Parathyroid adenoma (tissue), 2 donors: ENCODE data around the gene MPZL1.

Experiments used
- H2AFZ ChIP-seq: fragments of 300-600 bp; sonication (generic); one replicate; pipeline ENCODE4 v1.7.0; 2017; ENCODE audit warnings: antibody characterized with exemption, mild to moderate bottlenecking
- H3K27ac ChIP-seq: fragments of 300-600 bp; sonication (generic); one replicate; pipeline ENCODE4 v1.7.0; 2017
- H3K27me3 ChIP-seq: fragments of 300-600 bp; sonication (generic); one replicate; pipeline ENCODE4 v1.7.0; 2017; ENCODE audit warnings: low read length; ENCODE audit not compliant: control insufficient read depth, insufficient read depth
- H3K36me3 ChIP-seq: fragments of 300-600 bp; sonication (generic); one replicate; pipeline ENCODE4 v1.7.0; 2017; ENCODE audit warnings: low read length; ENCODE audit not compliant: control insufficient read depth, insufficient read depth
- H3K4me1 ChIP-seq: fragments of 300-600 bp; sonication (generic); one replicate; pipeline ENCODE4 v1.7.0; 2017; ENCODE audit warnings: control low read depth
- H3K4me2 ChIP-seq: fragments of 300-600 bp; sonication (generic); one replicate; pipeline ENCODE4 v1.7.0; 2017; ENCODE audit warnings: low read length
- H3K4me3 ChIP-seq: fragments of 300-600 bp; sonication (generic); one replicate; pipeline ENCODE4 v1.7.0; 2017; ENCODE audit warnings: low read depth, low read length
- H3K79me2 ChIP-seq: fragments of 300-600 bp; sonication (generic); one replicate; pipeline ENCODE4 v1.7.0; 2017; ENCODE audit warnings: control low read depth
- H3K9ac ChIP-seq: fragments of 300-600 bp; sonication (generic); one replicate; pipeline ENCODE4 v1.7.0; 2017; ENCODE audit warnings: mild to moderate bottlenecking
- H3K9me3 ChIP-seq: fragments of 300-600 bp; sonication (generic); one replicate; pipeline ENCODE4 v1.7.0; 2017; ENCODE audit warnings: low read length; ENCODE audit not compliant: control insufficient read depth
- CTCF ChIP-seq: fragments of 300-600 bp; sonication (generic); IDR thresholded peaks from one replicate; pipeline ENCODE4 v1.7.0; 2017; ENCODE audit warnings: antibody characterized with exemption, mild to moderate bottlenecking
- donor health status: primary hyperparathyroidism.

Gene MPZL1

GRCh38 chr1:167797015-167797414 lies 75.2 kb downstream of the MPZL1 start:
- no peaks in the 10 kb centered on the region for H3K9me3 ChIP-seq
- no peak overlapping the region for H3K9ac ChIP-seq
- H3K36me3 ChIP-seq = no peaks in the 10 kb centered on the region
- peak overlapping the region; percentile 30 for H3K27ac ChIP-seq
- no peak for TF ChIP-seq CTCF
- H3K4me2 ChIP-seq = peak overlapping the region; percentile 5
- H3K4me1 ChIP-seq = no peaks in the 10 kb centered on the region
- no peaks in the 10 kb centered on the region for H3K27me3 ChIP-seq
- H3K4me3 ChIP-seq = no peak overlapping the region
- no peak overlapping the region for H2AFZ ChIP-seq
- no peaks in the 10 kb centered on the region for H3K79me2 ChIP-seq

GRCh38 chr1:167798952-167799351 lies 77.2 kb downstream of the MPZL1 start:
- no peak overlapping the region for H3K4me3 ChIP-seq
- H3K27ac ChIP-seq = no peak overlapping the region
- H3K9me3 ChIP-seq = no peaks in the 10 kb centered on the region
- H3K4me2 ChIP-seq = no peak overlapping the region
- H3K4me1 ChIP-seq = no peaks in the 10 kb centered on the region
- TF ChIP-seq CTCF = no peak
- H2AFZ ChIP-seq = no peak overlapping the region
- H3K9ac ChIP-seq = no peak overlapping the region
- H3K27me3 ChIP-seq = no peaks in the 10 kb centered on the region
- no peaks in the 10 kb centered on the region for H3K36me3 ChIP-seq
- no peaks in the 10 kb centered on the region for H3K79me2 ChIP-seq

GRCh38 chr1:167799747-167800146 lies 78.0 kb downstream of the MPZL1 start:
- Histone ChIP-seq H3K36me3 (no peaks in the 10 kb centered on the region), H3K9me3 (no peaks in the 10 kb centered on the region), H3K4me3 (no peak overlapping the region), H3K4me2 (no peak overlapping the region), H3K79me2 (no peaks in the 10 kb centered on the region), H2AFZ (no peak overlapping the region), H3K27ac (no peak overlapping the region), H3K27me3 (no peaks in the 10 kb centered on the region), H3K4me1 (no peaks in the 10 kb centered on the region), H3K9ac (no peak overlapping the region)
- no peak for TF ChIP-seq CTCF

GRCh38 chr1:167800251-167800650 lies 78.5 kb downstream of the MPZL1 start:
- no peak overlapping the region for H2AFZ ChIP-seq
- no peaks in the 10 kb centered on the region for H3K4me1 ChIP-seq
- no peak overlapping the region for H3K27ac ChIP-seq
- H3K9me3 ChIP-seq = no peaks in the 10 kb centered on the region
- H3K4me3 ChIP-seq = no peak overlapping the region
- no peaks in the 10 kb centered on the region for H3K36me3 ChIP-seq
- H3K27me3 ChIP-seq = no peaks in the 10 kb centered on the region
- TF ChIP-seq CTCF = no peak
- no peak overlapping the region for H3K9ac ChIP-seq
- no peak overlapping the region for H3K4me2 ChIP-seq
- H3K79me2 ChIP-seq = no peaks in the 10 kb centered on the region

GRCh38 chr1:167802235-167802634 lies 80.5 kb downstream of the MPZL1 start:
- H2AFZ ChIP-seq = no peak overlapping the region
- H3K36me3 ChIP-seq = no peaks in the 10 kb centered on the region
- no peak overlapping the region for H3K9ac ChIP-seq
- no peaks in the 10 kb centered on the region for H3K4me1 ChIP-seq
- H3K4me2 ChIP-seq = no peak overlapping the region
- no peak overlapping the region for H3K4me3 ChIP-seq
- H3K27ac ChIP-seq = no peak overlapping the region
- TF ChIP-seq CTCF = no peak
- H3K27me3 ChIP-seq = no peaks in the 10 kb centered on the region
- no peaks in the 10 kb centered on the region for H3K79me2 ChIP-seq
- H3K9me3 ChIP-seq = no peaks in the 10 kb centered on the region
